GM12873 (cell line): ENCODE results near the gene SPATA46.

ENCODE experiments used
- TF ChIP-seq, protein P1 (sequence below): IDR thresholded peaks from 2 replicates; pipeline ENCODE4 v1.5.1; 2012; ENCODE audit warnings: low read depth, mild to moderate bottlenecking, moderate library complexity, low read length, control low read depth; ENCODE audit not compliant: insufficient read depth; ENCODE audit errors: missing control alignments

SPATA46 gene

GRCh38 chr1:162397943-162398560, 21.4 kb upstream of the SPATA46 start:
- TF ChIP-seq, protein P1, sequence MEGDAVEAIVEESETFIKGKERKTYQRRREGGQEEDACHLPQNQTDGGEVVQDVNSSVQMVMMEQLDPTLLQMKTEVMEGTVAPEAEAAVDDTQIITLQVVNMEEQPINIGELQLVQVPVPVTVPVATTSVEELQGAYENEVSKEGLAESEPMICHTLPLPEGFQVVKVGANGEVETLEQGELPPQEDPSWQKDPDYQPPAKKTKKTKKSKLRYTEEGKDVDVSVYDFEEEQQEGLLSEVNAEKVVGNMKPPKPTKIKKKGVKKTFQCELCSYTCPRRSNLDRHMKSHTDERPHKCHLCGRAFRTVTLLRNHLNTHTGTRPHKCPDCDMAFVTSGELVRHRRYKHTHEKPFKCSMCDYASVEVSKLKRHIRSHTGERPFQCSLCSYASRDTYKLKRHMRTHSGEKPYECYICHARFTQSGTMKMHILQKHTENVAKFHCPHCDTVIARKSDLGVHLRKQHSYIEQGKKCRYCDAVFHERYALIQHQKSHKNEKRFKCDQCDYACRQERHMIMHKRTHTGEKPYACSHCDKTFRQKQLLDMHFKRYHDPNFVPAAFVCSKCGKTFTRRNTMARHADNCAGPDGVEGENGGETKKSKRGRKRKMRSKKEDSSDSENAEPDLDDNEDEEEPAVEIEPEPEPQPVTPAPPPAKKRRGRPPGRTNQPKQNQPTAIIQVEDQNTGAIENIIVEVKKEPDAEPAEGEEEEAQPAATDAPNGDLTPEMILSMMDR = no peak

- TF ChIP-seq, protein P1 = no peak
Measured at GRCh38 chr1:162397039-162397448, 20.4 kb upstream of the SPATA46 start.

GRCh38 chr1:162396201-162396906, 19.7 kb upstream of the SPATA46 start:
- TF ChIP-seq, protein P1 = no peak

DNA sequence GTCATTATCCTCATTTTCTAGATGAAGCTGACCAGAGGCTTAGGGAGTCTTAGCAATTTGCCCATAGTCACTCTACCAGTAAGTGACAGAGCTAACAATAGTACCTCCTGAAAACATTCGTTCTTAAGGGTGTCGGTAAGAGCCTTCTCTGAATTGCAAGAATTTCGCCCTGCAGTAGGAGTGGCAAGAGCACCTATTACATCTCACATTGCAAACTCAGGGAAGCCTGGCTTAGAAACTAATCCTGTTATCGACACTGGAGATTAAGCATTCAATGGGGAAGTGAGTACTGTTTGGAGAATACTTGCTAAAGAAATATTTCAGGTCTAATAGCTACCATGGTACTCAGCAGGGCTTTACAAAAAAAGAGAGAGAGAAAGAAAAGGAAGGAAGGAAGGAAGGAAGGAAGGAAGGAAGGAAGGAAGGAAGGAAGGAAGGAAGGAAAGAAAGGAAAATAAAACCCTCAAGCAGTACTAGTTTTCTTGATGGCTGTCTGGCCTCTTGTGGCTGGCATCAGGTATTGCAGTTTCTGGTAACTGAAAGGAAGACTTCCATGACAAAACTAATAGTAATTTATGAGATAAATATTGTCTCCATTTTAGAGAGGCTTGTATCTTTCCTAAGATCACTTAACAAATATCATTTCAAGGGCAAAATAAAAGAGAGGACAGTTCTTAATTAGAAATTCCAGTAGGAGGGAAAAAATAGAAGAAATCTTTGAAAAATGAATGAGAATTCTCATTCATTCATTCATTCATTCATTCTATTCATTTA, 15.3 kb upstream of the SPATA46 start:
- TF ChIP-seq, protein P1 = peak; percentile 76

GRCh38 chr1:162390396-162391185, 13.9 kb upstream of the SPATA46 start:
- TF ChIP-seq, protein P1 = no peak

- TF ChIP-seq, protein P1 = no peak
Measured at GRCh38 chr1:162389971-162390370, 13.3 kb upstream of the SPATA46 start.
